Chondrocyte (in vitro differentiated cells): Measurements from ENCODE around the gene CGREF1. TPM values are rescaled to one million over a fixed set of nuclear protein-coding genes. Genes with fewer than 3 reads are reported as not detected.

Experiments
- DNase-seq: peaks from one replicate; pipeline ENCODE4 v3.0.0; 2021; ENCODE audit warnings: mixed read lengths, low spot score
- H3K27ac Mint-ChIP-seq: one replicate; pipeline ENCODE4 v1.8.0; 2021; ENCODE audit warnings: mild to moderate bottlenecking, moderate library complexity, mixed read lengths; ENCODE audit not compliant: unreplicated experiment
- H3K27me3 Mint-ChIP-seq: 2 replicates; pipeline ENCODE4 v1.8.0; 2021; ENCODE audit warnings: low read depth, mixed read lengths
- H3K36me3 Mint-ChIP-seq: 2 replicates; pipeline ENCODE4 v1.8.0; 2021; ENCODE audit warnings: low read depth, mixed read lengths
- H3K4me1 Mint-ChIP-seq: 2 replicates; pipeline ENCODE4 v1.8.0; 2021; ENCODE audit warnings: low read depth, mild to moderate bottlenecking, mixed read lengths
- H3K4me3 Mint-ChIP-seq: one replicate; pipeline ENCODE4 v1.8.0; 2021; ENCODE audit warnings: mild to moderate bottlenecking, moderate library complexity, mixed read lengths; ENCODE audit not compliant: unreplicated experiment
- H3K9me3 Mint-ChIP-seq: 2 replicates; pipeline ENCODE4 v1.8.0; 2021; ENCODE audit warnings: low read depth, mixed read lengths
- total RNA-seq: library from RNA; stranded (reverse); gene quantifications from 3 replicates; pipeline ENCODE4 v1.2.1, GENCODE V29; 2021
- TF ChIP-seq, protein P1 (sequence below): fragments of 200-600 bp; sonication (generic); IDR thresholded peaks from 2 replicates; pipeline ENCODE4 v1.5.0; 2021; ENCODE audit warnings: antibody characterized with exemption, mild to moderate bottlenecking, moderate library complexity

CGREF1 gene
- total RNA-seq, 1 donor from 2014 or later: 15.9 TPM

DNA sequence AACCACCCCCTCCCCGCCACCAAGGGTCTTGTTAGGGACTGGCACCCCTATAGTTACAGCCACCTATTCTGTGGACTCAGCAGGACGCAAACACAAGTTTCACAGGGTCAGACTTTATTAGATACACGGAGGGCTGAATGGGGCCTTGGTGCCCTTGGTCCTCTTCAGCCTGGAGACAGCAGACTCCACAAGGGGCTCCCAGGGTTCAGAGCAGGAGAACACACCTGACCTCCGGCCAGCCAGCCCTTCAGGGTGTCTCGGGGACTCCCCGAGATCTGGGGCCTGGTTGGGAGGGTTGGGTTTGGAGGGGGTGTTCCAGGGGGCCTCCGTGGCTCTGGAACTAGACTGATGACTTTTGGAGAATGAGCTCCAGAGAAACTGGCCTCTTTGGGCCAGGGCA is 17.8 kb upstream of the CGREF1 start:
- peaks cover 1% of the 10 kb centered on the region for H3K27me3 Mint-ChIP-seq
- H3K4me3 Mint-ChIP-seq: no peak overlapping the region
- peaks cover 14% of the 10 kb centered on the region for H3K4me1 Mint-ChIP-seq
- no peak for DNase-seq
- no peaks in the 10 kb centered on the region for H3K9me3 Mint-ChIP-seq
- peaks cover 3% of the 10 kb centered on the region for H3K36me3 Mint-ChIP-seq
- TF ChIP-seq, protein P1, sequence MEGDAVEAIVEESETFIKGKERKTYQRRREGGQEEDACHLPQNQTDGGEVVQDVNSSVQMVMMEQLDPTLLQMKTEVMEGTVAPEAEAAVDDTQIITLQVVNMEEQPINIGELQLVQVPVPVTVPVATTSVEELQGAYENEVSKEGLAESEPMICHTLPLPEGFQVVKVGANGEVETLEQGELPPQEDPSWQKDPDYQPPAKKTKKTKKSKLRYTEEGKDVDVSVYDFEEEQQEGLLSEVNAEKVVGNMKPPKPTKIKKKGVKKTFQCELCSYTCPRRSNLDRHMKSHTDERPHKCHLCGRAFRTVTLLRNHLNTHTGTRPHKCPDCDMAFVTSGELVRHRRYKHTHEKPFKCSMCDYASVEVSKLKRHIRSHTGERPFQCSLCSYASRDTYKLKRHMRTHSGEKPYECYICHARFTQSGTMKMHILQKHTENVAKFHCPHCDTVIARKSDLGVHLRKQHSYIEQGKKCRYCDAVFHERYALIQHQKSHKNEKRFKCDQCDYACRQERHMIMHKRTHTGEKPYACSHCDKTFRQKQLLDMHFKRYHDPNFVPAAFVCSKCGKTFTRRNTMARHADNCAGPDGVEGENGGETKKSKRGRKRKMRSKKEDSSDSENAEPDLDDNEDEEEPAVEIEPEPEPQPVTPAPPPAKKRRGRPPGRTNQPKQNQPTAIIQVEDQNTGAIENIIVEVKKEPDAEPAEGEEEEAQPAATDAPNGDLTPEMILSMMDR: no peak
- H3K27ac Mint-ChIP-seq: no peak overlapping the region

DNA sequence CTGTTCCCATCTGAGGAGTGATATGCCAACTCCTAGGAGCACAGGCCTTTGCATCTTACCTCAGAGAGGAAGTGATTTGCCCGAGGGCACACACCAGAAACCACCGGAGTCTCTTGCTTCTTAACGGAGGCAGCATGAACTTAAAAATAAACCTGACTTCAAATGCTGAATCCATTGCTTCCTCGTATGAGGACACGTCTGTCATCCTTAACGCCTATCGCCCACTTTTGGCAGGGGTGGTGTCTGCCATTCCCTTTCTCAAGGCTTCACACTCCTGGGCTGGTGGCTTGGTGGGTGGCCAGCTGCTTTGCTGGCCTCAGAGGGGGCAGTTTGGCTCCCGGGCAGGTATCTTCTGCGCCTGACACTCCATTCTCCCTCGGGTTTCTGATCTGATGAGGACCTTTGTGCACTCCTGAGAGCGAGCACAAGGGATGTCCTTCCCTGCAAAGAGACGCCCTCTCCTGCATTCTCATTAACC is 16.6 kb upstream of the CGREF1 start:
- Mint-ChIP-seq H3K27ac (no peak overlapping the region), H3K4me1 (peaks cover 14% of the 10 kb centered on the region), H3K9me3 (no peaks in the 10 kb centered on the region), H3K36me3 (peaks cover 9% of the 10 kb centered on the region), H3K27me3 (no peaks in the 10 kb centered on the region), H3K4me3 (peak overlapping the region; percentile 91)
- TF ChIP-seq, protein P1: no peak
- DNase-seq: no peak

DNA sequence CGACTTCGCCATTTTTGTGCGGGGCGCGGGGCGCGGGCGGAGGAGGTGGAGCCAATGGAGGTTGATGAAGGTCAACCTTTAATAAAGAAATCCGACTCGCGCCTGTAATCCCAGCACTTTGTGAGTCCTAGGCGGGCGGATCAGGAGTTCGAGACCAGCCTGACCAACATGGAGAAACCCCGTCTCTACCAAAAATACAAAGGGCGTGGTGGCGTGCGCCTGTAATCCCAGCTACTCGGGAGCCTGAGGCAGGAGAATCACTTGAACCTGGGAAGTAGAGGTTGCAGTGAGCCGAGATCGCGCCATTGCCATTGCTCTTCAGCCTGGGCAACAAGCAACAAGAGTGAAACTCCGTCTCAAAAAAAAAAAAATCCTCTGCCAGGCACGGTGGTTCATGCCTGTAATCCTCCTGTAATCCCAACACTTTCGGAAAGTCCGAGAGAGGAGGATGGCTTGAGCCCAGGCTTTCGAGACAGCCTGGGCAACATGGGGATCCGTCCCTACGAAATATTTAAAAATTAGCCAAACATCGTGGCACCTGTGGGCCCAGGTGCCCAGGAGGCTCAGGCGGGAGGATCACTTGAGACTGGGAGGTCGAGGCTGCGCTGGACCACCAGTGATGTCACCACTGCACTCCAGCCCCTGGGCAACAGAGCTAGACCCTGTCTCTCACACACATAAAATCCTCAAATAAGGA is 16.0 kb upstream of the CGREF1 start:
- H3K4me1 Mint-ChIP-seq: peaks cover 14% of the 10 kb centered on the region
- DNase-seq: no peak
- H3K27me3 Mint-ChIP-seq: no peaks in the 10 kb centered on the region
- H3K9me3 Mint-ChIP-seq: no peaks in the 10 kb centered on the region
- TF ChIP-seq, protein P1: no peak
- peaks cover 9% of the 10 kb centered on the region for H3K36me3 Mint-ChIP-seq
- H3K27ac Mint-ChIP-seq: no peak overlapping the region
- H3K4me3 Mint-ChIP-seq: peak overlapping the region; percentile 91

DNA sequence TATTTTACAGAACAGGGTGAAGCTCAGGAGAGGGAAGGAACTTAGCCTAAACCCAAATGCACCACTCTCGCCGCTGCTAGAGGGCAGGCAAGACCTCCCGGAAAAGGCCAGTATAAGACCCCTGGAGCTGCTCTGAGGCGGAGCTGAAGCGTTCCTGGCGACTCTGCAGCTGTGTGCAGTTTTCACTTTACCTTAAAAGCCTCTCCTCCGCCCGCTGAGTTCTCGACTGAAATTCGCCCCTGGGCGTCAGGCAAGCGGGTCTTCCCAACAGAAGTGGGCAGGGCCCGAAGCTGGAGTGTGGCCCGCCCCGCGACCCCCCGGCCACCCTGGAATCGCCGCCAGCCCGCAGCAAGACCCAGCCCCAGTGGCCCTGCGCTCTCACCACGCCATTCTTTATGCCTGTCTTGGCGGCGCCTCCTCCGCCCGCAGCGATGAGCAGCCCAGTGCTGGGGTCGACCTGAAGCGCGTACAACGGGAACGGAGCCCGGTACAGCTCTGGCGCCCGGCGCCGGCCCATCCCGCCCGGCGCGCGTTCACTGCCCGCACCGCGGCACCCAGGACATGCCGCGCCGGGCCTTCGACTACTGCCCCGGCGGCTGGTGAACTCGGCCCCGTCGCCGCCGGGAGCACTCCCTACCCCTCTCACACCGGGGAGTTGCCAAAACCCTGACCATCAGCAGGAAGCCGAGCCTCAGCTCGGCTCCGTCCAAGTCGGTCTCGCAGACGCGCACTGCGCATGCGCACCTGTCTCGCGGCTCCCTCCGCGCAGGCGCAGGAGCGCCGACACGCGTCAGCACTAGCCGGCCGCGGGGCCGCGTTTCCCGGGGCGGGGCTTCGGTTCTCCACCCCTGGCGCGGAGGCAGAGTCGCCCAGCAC is 15.2 kb upstream of the CGREF1 start, which contains the start of gene PREB:
Gene PREB (minus strand): TSS at position 732 of the 876 bp plus-strand sequence. CDS start 215 bp downstream, at position 517.
- Mint-ChIP-seq H3K9me3 (no peaks in the 10 kb centered on the region), H3K4me1 (peaks cover 14% of the 10 kb centered on the region), H3K4me3 (peak within 1 kb of the TSS; percentile 91), H3K27me3 (no peaks in the 10 kb centered on the region), H3K27ac (peak within 1 kb of the TSS; percentile 94), H3K36me3 (peaks cover 9% of the 10 kb centered on the region)
- TF ChIP-seq, protein P1: peak; percentile 66
- peak; percentile 99 for DNase-seq

DNA sequence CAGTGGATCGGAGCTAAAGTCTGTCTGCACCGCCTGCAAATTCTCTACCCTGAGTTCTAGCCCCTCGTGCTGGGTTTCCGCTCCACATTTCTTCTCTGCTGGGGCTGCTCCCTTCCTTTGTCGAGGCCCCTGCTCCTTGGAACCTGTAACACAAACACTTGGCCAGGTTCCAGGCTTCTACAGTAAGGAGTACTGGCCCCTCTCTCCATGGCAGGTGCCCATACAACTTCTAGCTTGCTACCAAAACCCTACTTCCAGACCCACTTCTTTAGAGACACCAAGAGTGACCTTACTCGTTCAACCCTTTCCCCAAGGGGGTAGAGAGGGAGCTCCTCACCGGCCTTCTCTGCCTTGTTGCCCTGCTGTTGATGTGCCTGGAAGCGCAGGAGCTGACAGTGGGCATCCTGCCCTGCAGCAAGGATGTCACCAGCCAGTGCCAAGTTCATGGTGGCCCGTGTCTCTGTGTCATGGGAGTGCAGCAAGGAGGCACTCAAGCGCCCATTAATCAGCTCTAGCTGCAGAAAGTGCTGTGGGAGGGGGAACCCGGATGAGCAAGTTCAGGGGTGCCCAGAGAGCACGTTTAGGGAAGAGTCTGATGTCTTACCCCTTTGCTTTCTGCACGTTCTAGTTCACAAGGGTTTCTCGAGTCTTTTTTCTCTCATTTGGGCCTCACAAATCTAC is 14.4 kb upstream of the CGREF1 start:
- no peak for DNase-seq
- Mint-ChIP-seq H3K4me3 (peak overlapping the region; percentile 91), H3K9me3 (no peaks in the 10 kb centered on the region), H3K36me3 (peaks cover 9% of the 10 kb centered on the region), H3K4me1 (peaks cover 14% of the 10 kb centered on the region), H3K27ac (peak overlapping the region; percentile 51), H3K27me3 (no peaks in the 10 kb centered on the region)
- TF ChIP-seq, protein P1: no peak
